Neural cell (in vitro differentiated cells): ENCODE results near the gene PHOX2A.

ENCODE experiments used
- CTCF ChIP-seq: fragments of 450-650 bp; IDR thresholded peaks from 2 replicates; pipeline ENCODE4 v1.5.1; 2014; ENCODE audit warnings: antibody characterized with exemption, mild to moderate bottlenecking, moderate library complexity; ENCODE audit not compliant: poor library complexity, severe bottlenecking
- EP300 ChIP-seq: fragments of 450-650 bp; conservative IDR thresholded peaks from 2 replicates; pipeline ENCODE4 v1.6.1; 2014; ENCODE audit warnings: antibody characterized with exemption, mild to moderate bottlenecking, moderate library complexity; ENCODE audit not compliant: poor library complexity, severe bottlenecking

DNA sequence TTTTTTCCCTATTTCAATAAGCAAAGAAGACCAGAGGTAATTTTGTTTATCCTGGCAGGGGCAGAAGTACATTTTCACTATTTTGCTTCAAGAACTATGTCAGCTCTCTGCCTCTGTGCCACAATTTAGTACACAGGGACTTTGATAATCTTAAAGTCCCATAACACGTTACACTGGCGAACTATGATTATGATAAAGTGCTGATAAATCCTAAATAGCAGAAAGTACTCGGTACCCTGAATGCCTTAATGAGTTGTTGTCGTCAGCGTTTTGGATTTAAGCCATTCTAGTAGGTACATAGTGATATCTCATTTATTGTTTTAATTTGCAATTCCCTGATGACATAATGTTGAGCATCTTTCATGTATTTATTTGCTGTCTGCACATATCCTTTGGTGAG lies 16.6 kb upstream of the PHOX2A start:
- TF ChIP-seq CTCF, result no peak
- no peak for TF ChIP-seq EP300
